ENCODE measurements around the gene KRT80.

GRCh38 chr12:52207895-52208294 lies 16.1 kb upstream of the KRT80 start:
- no peak for TF ChIP-seq CTCF (IDR thresholded peaks at IDR 0.05; ENCODE audit: insufficient read depth, low read length)
- no peak for TF ChIP-seq POLR2AphosphoS5 (IDR thresholded peaks at IDR 0.05; ENCODE audit: low read depth)
- no peak for TF ChIP-seq REST (IDR thresholded peaks at IDR 0.05; ENCODE audit: insufficient replicate concordance, low read depth)
- no peak for TF ChIP-seq GABPA (IDR thresholded peaks at IDR 0.05; ENCODE audit: low read depth)

Data from HL-60 (cell line).